OCI-LY3 (cell line): Measurements from ENCODE around the gene DYNC2I2.

Source experiments
- H2AFZ ChIP-seq: fragments of 200-600, 300-600 bp; shearing (Covaris generic); 2 replicates; pipeline ENCODE4 v1.6.0; 2014; ENCODE audit warnings: antibody characterized with exemption, low read depth, low read length
- H3K27ac ChIP-seq: fragments of 200-600, 300-600 bp; sonication (generic); 2 replicates; pipeline ENCODE4 v1.5.1; 2014; ENCODE audit warnings: mild to moderate bottlenecking, low read length, moderate library complexity, mixed read lengths
- H3K27me3 ChIP-seq: fragments of 200-600, 300-600 bp; sonication (generic); 2 replicates; pipeline ENCODE4 v1.6.1; 2014; ENCODE audit warnings: low read depth, low read length, mixed read lengths
- H3K36me3 ChIP-seq: fragments of 200-600, 300-600 bp; sonication (generic); replicated peaks from 2 replicates; pipeline ENCODE3; 2014; ENCODE audit warnings: low read depth, low read length, mixed read lengths
- H3K4me1 ChIP-seq: fragments of 300-600, 200-600 bp; sonication (generic); 2 replicates; pipeline ENCODE4 v1.6.1; 2014; ENCODE audit warnings: low read length, mixed read lengths
- H3K4me2 ChIP-seq: fragments of 200-600, 300-600 bp; sonication (generic); 2 replicates; pipeline ENCODE4 v1.6.1; 2014; ENCODE audit warnings: low read length, mixed read lengths
- H3K4me3 ChIP-seq: fragments of 300-600, 200-600 bp; sonication (generic); 2 replicates; pipeline ENCODE4 v1.5.1; 2014; ENCODE audit warnings: antibody characterized with exemption, mild to moderate bottlenecking, low read length, moderate library complexity
- H3K79me2 ChIP-seq: fragments of 300-600, 200-600 bp; shearing (Covaris generic); 2 replicates; pipeline ENCODE4 v1.6.1; 2014; ENCODE audit warnings: mild to moderate bottlenecking, low read length, mixed read lengths
- H3K9ac ChIP-seq: fragments of 300-600, 200-600 bp; shearing (Covaris generic); 2 replicates; pipeline ENCODE4 v1.6.0; 2014; ENCODE audit warnings: mild to moderate bottlenecking, low read length, moderate library complexity
- H3K9me3 ChIP-seq: fragments of 200-600, 300-600 bp; shearing (Covaris generic); 2 replicates; pipeline ENCODE4 v1.6.1; 2014; ENCODE audit warnings: low read length, mixed read lengths; ENCODE audit not compliant: insufficient read depth
- H4K20me1 ChIP-seq: fragments of 200-600, 300-600 bp; sonication (generic); 2 replicates; pipeline ENCODE4 v1.6.1; 2016; ENCODE audit warnings: low read length, mixed read lengths; ENCODE audit not compliant: insufficient read depth
- CTCF ChIP-seq: fragments of 200-600, 300-600 bp; sonication (generic); IDR thresholded peaks from 2 replicates; pipeline ENCODE4 v1.5.1; 2014; ENCODE audit warnings: antibody characterized with exemption, low read length, low read depth
- EZH2phosphoT487 ChIP-seq: fragments of 200-600 bp; shearing (Covaris generic); IDR thresholded peaks from 2 replicates; pipeline ENCODE4 v1.6.1; 2018; ENCODE audit warnings: antibody characterized with exemption, mixed run types, low read depth

The DYNC2I2 gene

GRCh38 chr9:128619127-128619526 is 37.5 kb downstream of the DYNC2I2 start:
- Histone ChIP-seq H3K36me3 (peaks cover 43% of the 10 kb centered on the region), H3K4me3 (no peak overlapping the region), H3K4me1 (no peaks in the 10 kb centered on the region), H3K9me3 (no peaks in the 10 kb centered on the region), H3K9ac (no peak overlapping the region), H3K79me2 (no peaks in the 10 kb centered on the region), H2AFZ (no peak overlapping the region), H3K27me3 (no peaks in the 10 kb centered on the region), H3K27ac (no peak overlapping the region), H3K4me2 (no peak overlapping the region), H4K20me1 (no peaks in the 10 kb centered on the region)
- TF ChIP-seq CTCF (no peak), EZH2phosphoT487 (no peak)

GRCh38 chr9:128617943-128618342 is 38.7 kb downstream of the DYNC2I2 start:
- TF ChIP-seq CTCF (no peak), EZH2phosphoT487 (no peak)
- Histone ChIP-seq H3K36me3 (peaks cover 47% of the 10 kb centered on the region), H2AFZ (no peak overlapping the region)

GRCh38 chr9:128615571-128615970 is 41.1 kb downstream of the DYNC2I2 start:
- Histone ChIP-seq H3K79me2 (no peaks in the 10 kb centered on the region), H3K36me3 (peaks cover 47% of the 10 kb centered on the region), H3K4me3 (no peak overlapping the region), H2AFZ (no peak overlapping the region), H3K9ac (no peak overlapping the region), H3K27ac (no peak overlapping the region), H3K27me3 (no peaks in the 10 kb centered on the region), H3K4me1 (no peaks in the 10 kb centered on the region), H3K4me2 (no peak overlapping the region), H3K9me3 (no peaks in the 10 kb centered on the region), H4K20me1 (no peaks in the 10 kb centered on the region)
- TF ChIP-seq CTCF (no peak), EZH2phosphoT487 (no peak)

More at GRCh38 chr9:128617943-128618342, 38.7 kb downstream of the DYNC2I2 start:
- Histone ChIP-seq H3K4me2 (no peak overlapping the region), H3K27ac (no peak overlapping the region), H3K4me1 (no peaks in the 10 kb centered on the region), H3K9me3 (no peaks in the 10 kb centered on the region), H3K27me3 (no peaks in the 10 kb centered on the region), H3K4me3 (no peak overlapping the region), H3K9ac (no peak overlapping the region), H4K20me1 (no peaks in the 10 kb centered on the region), H3K79me2 (no peaks in the 10 kb centered on the region)

- no peak overlapping the region for H3K4me3 ChIP-seq
- no peak overlapping the region for H3K9ac ChIP-seq
- TF ChIP-seq EZH2phosphoT487 (no peak), CTCF (no peak)
Observed at GRCh38 chr9:128614728-128615127, 41.9 kb downstream of the DYNC2I2 start.

More at GRCh38 chr9:128614728-128615127, 41.9 kb downstream of the DYNC2I2 start:
- no peaks in the 10 kb centered on the region for H3K4me1 ChIP-seq
- H4K20me1 ChIP-seq: no peaks in the 10 kb centered on the region
- H3K27ac ChIP-seq: no peak overlapping the region
- H2AFZ ChIP-seq: no peak overlapping the region
- no peak overlapping the region for H3K4me2 ChIP-seq
- H3K36me3 ChIP-seq: peaks cover 49% of the 10 kb centered on the region
- H3K27me3 ChIP-seq: no peaks in the 10 kb centered on the region
- no peaks in the 10 kb centered on the region for H3K9me3 ChIP-seq
- H3K79me2 ChIP-seq: no peaks in the 10 kb centered on the region
